CD1c-positive myeloid dendritic cell (primary cell): ENCODE data around the gene SPC24.
A peak's percentile ranks its signal among the peaks of the same experiment; 100 is the strongest.

Experiments used
- DNase-seq: peaks from one replicate; pipeline ENCODE4 v3.0.0-alpha.2; 2016; ENCODE audit errors: extremely low spot score

The SPC24 gene, protein sequence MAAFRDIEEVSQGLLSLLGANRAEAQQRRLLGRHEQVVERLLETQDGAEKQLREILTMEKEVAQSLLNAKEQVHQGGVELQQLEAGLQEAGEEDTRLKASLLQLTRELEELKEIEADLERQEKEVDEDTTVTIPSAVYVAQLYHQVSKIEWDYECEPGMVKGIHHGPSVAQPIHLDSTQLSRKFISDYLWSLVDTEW

DNA sequence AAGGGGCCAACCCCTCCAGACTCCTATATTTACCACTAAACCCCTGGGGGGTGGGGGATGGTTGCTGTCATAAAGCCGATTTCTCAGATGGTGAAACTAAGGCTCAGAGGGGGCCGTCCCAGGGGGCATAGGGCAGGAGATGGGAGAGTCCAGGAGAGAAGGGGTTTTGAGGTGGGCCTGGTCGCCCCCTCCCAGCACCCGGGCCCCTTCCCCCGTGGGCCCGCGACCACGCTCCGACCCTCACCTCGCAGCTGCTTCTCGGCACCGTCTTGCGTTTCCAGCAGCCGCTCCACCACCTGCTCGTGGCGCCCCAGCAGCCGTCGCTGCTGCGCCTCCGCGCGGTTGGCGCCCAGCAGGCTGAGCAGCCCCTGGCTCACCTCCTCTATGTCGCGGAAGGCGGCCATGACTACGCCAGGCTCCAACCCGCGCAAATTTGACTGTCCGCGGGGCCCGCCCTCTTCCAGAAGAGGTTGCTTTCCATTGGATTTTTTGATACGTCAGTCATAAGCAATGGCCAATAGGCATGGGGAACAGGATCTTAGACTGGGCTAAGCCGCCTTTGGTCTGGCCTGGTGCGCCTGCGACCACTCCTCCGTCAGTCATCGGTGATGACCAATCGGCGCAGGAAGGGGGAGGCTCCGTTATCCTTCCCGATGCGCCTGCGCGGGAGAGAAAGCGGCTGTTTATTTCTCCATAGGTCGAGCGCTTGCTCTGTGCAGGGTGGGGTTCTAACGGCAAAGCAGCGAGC lies at the start of gene SPC24:
Gene SPC24 (minus strand): TSS at position 410 of the 748 bp plus-strand sequence. CDS start 6 bp downstream, at position 404.
- DNase-seq = peak; percentile 98

DNA sequence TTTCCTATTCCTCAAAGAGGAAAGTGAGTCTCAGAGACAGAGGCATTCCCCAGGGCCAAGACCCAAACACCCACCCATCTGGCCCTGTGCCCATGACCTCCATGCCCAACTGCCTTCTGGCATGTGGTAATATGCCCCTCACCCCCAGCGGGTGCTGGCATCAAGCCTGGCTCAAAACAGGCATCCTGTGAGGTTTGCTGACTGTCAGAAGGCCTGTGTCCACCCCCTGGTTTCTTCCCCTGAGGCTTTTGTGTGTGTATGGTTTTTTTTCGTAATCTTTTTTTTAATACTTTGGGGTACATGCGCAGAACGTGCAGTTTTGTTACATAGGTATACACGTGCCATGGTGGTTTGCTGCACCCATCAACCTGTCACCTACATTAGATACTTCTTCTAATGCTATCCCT lies 49.4 kb upstream of the SPC24 start:
- DNase-seq = no peak

DNA sequence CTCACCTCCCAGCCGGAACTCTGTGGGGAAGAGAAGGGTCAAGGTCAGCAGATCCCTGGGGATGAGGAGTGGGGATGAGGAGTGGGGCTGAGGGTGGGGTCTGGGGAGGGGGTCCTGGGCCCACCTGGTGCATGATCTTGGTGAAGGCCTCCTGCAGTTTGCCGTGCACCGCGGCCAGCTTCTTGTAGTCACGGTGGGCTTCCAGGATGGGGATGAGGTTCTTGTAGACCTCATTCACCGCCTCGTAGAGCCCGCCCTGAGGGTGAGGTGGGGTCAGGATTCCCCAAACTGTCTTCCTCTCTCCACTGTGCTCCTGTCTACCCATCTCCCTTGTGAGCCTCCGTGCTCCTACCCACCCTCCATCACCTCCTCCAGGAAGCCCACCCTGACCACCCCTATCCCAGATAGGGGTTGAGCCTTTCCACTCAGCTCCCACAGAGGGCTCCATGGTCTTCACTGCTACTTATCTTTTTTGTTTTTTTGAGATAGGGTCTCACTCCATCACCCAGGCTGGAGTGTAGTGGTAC lies 48.6 kb upstream of the SPC24 start:
- no peak for DNase-seq

DNA sequence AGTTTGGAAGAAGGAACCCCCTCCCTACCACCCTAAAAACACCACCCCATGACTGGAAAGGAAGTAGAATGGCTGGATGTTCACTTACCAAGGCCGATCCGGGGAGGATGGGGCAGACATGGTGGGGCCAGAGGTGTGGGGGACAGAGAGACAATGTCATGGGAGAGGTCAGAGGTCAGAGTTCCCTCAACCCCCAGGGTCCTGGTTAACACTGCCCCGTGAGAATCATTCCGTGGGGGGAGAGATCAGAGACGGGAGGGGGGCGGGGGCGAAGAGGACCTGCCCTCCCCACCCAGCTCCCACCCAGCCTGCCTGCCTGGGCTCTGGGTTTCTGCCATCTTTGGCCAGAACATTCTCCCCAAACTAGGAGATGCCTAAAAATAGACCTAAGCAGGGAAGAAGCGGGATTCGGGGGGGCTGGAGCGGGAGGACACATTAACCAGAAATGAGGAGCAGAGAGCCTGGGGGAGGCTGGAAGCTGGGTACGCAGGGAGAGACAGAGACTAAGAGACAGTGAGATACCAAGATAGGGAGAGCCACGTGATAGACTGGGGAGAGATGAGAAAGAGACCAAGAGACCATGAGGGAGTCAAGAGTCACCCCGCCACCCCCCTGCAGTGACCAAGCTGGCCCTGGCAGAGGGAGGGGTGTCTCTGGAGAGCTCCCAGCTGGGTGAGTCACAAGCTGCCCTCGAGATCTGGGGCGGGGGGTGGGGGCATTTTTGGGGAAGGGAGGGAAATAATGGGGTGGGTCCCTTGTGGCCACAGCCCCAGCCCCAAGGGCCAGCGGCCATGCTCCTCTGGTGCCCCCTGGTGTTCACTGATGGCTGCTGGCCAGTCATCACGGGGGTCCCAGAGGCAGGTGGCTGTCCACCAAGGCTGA lies 47.9 kb upstream of the SPC24 start:
- peak; percentile 44 for DNase-seq

DNA sequence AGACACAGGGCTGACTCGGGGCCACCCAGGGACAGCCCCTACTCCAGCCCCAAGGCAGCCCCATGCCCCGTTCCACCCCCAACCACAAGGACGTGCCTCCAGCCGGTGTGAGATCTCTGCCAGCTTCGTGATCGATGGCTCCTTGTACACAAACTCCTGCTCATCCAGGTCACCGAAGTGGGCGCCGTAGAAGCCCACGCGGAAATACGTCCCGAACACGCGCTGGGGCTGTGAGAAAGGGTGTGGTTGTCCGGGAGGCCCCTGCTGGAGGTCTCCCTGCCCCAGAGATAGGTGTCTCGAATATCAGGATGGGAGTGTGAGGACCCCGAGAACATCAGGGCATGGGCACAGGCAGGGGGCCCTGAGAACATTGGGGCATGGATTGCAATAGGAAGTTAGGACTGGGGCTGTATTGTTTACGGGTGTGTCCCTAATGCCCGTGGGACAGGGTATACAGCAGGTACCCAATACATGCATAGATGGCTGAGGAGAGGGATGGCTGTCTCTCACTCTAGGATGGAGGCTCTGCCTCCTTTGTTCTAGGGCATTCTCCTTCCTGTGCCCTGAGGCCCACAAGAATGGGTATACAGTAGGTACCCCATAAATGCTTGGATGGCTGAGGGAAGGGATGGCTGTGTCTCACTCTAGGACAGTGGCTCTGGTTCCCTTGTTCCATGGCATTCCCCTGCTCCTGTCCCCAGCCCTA lies 47.1 kb upstream of the SPC24 start:
- no peak for DNase-seq

DNA sequence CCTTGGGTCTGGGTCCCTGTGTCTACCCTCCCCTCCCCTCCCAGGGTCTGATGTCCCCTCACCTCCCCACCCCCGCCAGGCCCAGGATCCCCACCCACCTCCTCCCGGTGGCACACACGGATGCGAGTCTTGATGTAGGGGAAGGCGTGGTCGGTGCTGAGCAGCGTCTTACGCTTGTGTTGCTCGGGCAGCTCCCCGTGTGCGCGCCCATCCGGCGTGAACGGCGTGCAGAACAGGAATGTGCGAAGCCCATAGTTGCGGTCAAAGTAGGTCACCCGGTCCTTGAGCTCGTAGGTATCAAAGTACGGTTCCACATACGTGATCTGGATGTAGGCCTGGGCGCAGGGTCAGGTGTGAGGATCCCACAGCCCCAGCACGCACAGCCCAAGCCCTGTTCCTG lies 46.2 kb upstream of the SPC24 start:
- DNase-seq = no peak

DNA sequence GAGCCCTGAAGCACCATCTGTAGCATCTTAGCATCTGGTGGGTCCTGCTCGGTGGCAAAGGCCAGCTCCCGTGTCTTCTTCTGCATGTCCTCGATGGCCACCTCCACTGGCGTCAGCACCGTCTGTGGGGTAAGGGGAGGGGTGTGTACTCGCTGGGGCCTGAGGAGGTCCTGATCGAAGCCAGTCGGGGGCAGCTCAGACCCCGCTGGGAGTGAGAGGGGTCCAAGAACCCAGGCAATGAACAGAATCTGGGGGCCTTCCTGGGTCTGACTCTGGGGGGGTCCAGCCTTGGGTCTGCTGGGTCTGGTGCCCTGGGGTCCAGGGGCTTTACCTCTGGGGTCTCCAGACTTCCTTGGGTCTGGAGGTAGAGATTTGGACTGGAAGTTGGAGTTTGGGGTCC lies 45.3 kb upstream of the SPC24 start:
- no peak for DNase-seq

DNA sequence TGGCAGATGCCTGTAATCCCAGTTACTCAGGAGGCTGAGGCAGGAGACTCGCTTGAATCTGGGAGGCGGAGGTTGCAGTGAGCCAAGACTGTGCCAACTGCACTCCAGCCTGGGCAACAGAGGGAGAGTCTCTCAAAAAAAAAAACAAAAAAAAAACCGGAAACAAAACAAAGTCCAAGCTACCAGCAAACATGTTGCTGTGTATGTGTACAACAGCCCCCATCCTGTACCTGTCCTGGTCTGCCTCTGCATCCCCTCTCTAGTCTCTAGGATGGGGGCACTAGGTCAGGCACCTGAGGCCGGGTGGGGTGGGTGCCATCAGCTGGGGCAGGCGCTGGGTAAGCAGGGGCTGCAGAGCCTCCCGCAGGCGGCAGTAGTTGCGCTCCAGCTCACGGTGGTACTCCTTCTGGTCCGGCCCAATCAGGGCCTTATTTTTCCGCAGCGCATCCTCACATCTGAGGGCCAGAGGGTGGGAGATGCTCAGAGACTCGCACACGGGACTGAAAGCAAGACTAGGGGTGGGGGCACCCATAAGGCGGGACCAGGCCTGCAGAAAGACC lies 44.5 kb upstream of the SPC24 start:
- DNase-seq = no peak

DNA sequence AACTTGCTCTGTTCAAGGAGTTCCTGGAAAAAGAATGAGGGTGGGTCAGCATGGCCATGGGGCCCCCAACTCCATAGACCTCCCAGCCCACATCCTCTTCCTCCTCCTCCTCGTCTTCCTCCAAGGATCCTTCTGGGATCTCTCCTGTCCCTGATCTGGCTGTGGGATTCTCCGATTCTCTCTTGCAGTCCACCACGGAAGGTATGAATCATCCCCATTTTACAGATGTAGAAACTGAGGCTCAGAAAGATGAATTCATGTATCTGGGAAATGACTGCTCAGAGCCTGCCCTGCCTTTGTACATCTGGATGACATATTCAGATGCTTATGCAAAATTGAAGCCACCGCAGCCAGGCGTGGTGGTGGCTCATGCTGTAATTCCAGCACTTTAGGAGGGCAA lies 43.9 kb upstream of the SPC24 start:
- no peak for DNase-seq

DNA sequence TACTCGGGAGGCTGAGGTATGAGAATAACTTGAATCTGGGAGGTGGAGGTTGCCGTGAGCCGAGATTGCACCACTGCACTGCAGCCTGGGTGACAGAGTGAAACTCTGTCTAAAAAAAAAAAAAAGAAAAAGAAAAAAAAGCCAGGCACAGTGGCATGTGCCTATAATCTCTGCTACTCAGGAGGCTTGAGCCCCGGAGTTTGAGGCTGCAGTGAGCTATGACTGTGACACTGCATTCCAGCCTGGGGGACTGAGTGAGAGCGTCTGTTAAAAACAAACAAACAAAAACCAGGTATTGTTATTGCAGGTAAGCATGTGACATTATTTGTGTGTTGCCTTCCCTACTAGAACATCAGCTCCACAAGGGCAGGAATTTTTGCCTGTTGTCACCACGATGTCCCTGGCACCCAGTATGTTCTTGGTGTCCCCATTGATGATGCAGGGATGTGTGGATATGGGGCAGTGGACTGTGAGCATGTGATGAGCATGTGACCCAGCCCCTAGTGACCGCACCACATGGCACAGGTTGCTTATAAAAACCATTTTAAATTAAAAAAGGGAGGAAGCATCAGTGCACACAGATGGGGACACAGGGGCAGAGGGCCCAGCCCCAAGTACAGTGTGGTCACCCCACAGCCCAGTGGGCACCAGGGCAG lies 43.3 kb upstream of the SPC24 start:
- DNase-seq = no peak

DNA sequence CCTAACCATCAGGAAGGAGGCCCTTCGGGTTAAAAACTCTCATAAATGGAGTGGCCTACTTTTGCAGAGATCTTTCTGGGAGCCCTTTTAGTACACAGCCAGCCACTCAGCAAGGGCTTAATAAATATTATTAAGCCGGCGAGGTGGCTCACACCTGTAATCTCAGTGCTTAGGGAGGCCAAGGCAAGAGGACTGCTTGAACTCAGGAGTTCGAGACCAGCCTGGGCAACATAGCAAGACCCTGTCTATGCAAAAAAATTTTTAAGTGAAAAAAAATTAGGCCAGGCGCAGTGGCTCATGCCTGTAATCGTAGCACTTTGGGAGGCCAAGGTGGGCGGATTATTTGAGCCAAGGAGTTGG lies 42.6 kb upstream of the SPC24 start:
- no peak for DNase-seq

DNA sequence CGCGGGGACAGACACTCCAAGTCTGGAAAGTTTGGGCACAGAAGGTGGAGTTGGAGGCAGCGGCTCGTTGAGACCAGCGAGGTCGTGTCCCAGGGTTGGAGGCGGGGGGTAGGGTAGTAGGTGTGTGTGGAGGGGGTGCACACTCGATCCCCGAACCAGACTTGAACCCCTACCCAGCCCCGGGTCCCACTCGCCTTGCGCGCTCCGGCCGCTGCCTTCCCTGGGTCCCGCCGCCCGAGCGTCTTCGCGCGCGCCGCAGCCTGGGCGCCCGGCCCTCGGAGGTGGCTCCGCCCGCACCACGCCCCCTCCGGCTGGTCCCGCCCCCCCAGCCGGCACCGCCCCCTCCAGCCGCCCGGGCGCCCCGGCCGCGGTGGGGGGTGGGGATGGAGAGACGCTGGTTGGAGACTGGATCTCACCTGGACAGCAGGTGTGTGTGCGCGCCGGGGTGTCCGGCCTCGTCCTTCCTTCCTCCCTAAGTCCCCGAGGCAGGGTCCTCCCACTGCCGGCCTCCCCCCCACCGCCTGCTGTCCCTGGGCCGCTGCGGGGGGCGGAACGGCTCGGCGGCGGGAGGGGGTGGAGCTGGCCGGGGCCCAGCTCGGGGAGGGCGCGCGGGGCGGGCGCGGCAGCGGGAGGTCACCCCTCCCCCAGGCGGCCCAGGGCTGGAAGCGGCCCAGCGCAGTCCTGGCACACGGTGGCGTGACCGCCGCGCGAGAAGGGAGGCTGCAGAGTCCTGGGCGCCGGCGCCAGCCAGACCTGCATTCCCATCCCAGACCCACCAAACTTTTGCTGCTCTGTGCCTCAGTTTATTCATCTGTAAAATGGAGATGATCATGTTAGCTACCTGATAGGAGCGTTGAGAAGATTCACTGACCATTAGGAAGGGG lies 42.0 kb upstream of the SPC24 start, which contains the start of gene KANK2:
Gene KANK2 (minus strand): TSS at position 255 of the 884 bp plus-strand sequence. CDS start 3,034 bp downstream, outside the sequence.
- DNase-seq = peak; percentile 78

DNA sequence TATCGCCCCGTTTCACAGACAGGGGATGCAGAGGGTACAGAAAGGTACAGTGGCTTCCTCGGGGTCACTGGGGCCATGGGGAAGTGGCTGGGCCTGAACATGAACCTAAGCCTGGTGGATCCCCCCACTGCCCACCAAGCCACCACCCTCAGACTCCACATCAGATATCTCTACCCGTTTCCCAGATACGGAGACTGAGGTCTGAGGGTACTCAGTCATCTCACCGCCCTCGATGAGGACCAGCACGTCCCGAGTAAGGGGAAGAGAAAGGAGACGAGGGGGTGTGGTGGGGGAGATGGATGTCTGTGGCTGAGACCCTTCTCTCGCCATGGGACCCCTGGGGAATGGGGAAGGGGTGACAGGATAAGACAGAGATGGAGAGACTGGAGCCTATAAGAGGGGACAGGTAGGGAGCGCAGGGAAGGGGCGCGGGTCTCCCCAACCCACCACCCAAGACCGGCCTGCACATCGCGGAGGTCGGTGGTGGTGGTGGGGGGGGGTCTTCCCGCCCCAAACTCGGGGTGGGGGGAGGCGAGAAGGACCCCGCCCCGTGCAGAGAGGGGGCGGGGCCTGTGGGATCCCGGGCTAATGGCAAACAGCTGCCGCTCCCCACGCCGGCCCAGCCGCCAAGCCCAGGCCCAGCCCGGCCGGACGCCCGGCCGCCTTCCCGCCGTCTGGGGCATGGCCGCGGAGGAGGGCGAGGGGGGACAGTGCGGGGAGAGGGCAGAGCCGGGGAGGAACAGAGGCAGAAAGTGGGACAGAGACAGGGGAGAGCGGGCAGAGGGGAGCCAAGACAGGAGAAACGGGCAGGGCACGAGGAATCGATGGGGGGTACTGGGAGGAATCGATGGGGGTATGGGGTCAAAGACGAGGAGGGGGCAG lies 41.1 kb upstream of the SPC24 start:
- DNase-seq = no peak

DNA sequence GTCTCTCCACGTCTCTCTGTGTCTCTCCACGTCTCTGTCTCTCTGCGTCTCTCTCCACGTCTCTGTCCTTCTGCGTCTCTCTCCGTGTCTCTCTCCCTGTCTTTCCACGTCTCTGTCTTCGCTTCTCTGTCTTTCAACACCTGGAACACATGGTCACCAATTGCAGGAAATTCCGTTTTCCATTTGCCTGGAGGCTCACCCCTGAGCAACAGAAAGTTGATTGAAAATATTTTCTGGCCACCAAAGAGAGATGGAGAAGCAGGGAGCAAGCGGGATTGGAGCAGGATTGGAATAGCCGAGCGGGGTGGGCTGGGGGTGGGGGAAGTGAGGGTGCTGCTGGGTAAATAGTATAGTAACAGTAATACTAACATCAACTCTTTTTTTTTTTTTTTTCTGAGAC lies 40.1 kb upstream of the SPC24 start:
- no peak for DNase-seq

DNA sequence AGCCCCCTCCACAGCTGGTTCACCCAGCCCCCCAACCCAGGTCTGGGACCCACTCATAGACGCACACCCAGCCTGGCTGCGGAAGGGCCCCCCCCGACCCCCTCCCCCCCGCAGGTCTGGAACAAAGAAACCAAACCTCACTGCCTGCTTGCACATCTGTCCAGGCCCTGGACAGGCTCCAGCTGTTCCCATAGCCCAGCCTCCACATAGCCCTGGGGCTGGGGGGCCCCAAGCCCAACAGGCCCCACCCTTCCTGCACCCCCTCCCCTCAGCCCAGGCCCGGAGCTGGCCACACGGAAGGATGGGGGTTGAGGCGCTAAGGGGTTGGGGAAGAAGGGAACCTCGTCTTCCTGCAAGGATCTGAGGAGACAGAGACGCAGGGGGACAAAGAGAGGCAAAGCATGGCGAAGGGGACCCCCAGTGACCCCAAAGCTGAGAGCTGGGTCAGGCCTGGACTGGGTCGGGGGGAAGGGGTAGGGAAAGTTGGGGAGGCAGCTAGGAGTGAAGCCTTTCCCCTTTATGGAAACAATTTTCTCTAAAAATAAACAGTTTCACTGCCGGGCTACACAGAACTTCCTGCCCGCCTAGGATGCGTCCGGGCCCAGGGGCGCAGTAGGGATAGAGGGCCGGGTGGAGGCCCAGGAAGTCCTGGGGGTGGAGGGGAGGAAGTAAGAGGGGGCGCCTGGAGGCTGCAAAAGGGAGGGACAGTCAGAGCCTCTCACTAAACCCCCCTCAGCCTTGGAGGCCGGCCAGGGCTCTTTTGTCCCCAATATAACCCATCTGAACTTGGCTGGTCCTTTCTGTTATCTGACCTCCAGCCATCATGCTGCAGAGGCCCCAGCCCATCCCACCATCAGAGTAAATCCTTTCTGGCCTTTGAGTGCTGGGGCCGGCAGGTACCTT lies 39.3 kb upstream of the SPC24 start:
- DNase-seq = no peak

DNA sequence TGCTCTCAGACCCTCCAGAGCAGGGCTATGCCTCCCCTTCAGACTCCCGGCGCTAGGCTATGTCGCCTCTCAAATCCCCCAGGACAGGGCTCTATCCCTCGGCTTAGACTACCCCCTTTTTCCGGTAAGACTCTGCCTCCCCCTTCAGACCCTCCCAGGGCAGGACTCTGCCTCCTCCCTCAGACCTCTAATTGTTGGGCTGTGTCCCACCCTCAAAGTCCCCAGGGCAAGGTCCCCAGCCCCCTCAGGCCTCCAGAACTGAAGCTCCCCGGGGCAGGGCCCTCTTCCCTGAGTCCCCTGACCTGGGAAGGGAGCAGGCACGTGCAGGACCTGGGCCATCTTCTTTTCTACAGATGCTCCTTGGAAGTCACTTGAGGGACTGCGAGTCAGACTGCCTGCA lies 38.6 kb upstream of the SPC24 start:
- no peak for DNase-seq
